Measurements from ENCODE around the gene APC2. TPM values are rescaled to one million over a fixed set of nuclear protein-coding genes. Genes with fewer than 3 reads are reported as not detected.
"Not testable (repeated sequence)": the region's sequence is repeated elsewhere in the genome, so short reads cannot be mapped to it uniquely, and the experiment has no call there.

The APC2 gene
- total RNA-seq, 1 donor from 2014 or later, result 1.2 TPM

- no peaks in the 10 kb centered on the region for H3K9me3 ChIP-seq
- H3K27me3 ChIP-seq, result peaks cover 4% of the 10 kb centered on the region
- H3K4me1 ChIP-seq, result peaks cover 58% of the 10 kb centered on the region
- intact Hi-C loops (cut with DNase I), result no loop called here
- H3K4me3 ChIP-seq, result no peak overlapping the region
- H3K36me3 ChIP-seq, result peaks cover 0 to 11% of the 10 kb centered on the region in 2 donors
- no peak for TF ChIP-seq CTCF (IDR thresholded peaks at IDR 0.05)
- TF ChIP-seq POLR2A (IDR thresholded peaks at IDR 0.05), result no peak
- no peak for TF ChIP-seq POLR2AphosphoS5 (IDR thresholded peaks at IDR 0.05; ENCODE audit: insufficient read depth in 1 of 2, low read depth in 1 of 2)
- DNase-seq (ENCODE audit: extremely low spot score in 2 of 2), result no peak
- no peak overlapping the region for H3K27ac ChIP-seq
Measured at GRCh38 chr19:1474765-1475351, 24.9 kb downstream of the APC2 start.

DNA sequence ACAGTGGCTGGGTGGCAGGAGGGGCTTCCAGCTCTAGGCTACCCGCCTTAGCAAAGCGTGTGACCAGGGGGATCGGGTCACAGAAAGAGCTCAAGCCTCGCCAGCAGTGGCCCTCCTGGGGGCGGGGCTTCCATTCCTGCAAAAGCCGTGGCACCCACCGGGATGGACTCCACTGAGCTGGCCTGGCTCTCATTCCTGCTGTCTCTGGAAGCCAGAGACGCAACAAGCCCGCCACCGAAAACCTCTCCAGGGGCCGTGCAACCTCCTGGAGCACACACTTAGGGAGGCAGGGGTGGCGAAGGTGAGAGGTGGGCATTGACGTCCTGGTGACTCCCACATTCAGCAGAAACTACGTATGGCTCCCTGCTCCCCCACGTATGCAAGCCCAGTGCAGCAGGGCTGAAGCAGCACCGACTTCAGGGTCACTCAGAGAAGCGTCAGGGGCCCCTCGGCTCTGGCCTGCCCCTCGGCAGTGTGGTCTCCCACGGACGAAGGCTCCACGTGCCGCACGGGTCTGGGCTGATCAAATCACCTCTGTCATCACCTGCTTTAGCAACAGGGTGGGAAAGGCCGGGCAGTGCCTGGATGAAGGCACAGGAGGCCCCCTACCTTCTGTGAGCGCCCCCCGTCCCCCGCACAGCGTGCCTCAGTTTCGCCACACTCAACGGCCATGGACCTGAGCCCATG lies 26.0 kb downstream of the APC2 start:
- intact Hi-C loops (cut with DNase I), result no loop called here
- Histone ChIP-seq H3K9me3 (no peaks in the 10 kb centered on the region), H3K4me1 (peaks cover 48% of the 10 kb centered on the region), H3K27me3 (peaks cover 4% of the 10 kb centered on the region), H3K27ac (no peak overlapping the region), H3K36me3 (peaks cover 0 to 11% of the 10 kb centered on the region in 2 donors), H3K4me3 (no peak overlapping the region)
- no peak for TF ChIP-seq POLR2AphosphoS5 (IDR thresholded peaks at IDR 0.05; ENCODE audit: insufficient read depth in 1 of 2, low read depth in 1 of 2)
- no peak for TF ChIP-seq POLR2A (IDR thresholded peaks at IDR 0.05)
- TF ChIP-seq CTCF (IDR thresholded peaks at IDR 0.05), result no peak
- DNase-seq (ENCODE audit: extremely low spot score in 2 of 2), result no peak

GRCh38 chr19:1477056-1477455 lies 27.1 kb downstream of the APC2 start:
- Histone ChIP-seq H3K36me3 (peaks cover 0 to 11% of the 10 kb centered on the region in 2 donors), H3K4me1 (peaks cover 37% of the 10 kb centered on the region)
- intact Hi-C loops (cut with DNase I); DNase-seq (ENCODE audit: extremely low spot score in 2 of 2); H3K9me3 ChIP-seq; H3K4me3 ChIP-seq; H3K27me3 ChIP-seq; H3K27ac ChIP-seq: not testable (repeated sequence)

- Histone ChIP-seq H3K27ac (peak within 1 kb of the TSS; percentile 75), H3K36me3 (peaks cover 0 to 11% of the 10 kb centered on the region in 2 donors), H3K4me1 (peaks cover 34% of the 10 kb centered on the region), H3K27me3 (no peaks in the 10 kb centered on the region), H3K9me3 (no peaks in the 10 kb centered on the region), H3K4me3 (peak within 1 kb of the TSS; percentile 72 to 97)
- peak in 1 of 2 donors; percentile 94 for DNase-seq (ENCODE audit: extremely low spot score in 2 of 2)
- intact Hi-C loops (cut with DNase I), result no loop called here
- TF ChIP-seq POLR2AphosphoS5 (IDR thresholded peaks at IDR 0.05; ENCODE audit: insufficient read depth in 1 of 2, low read depth in 1 of 2) (peak; percentile 88 to 98), CTCF (IDR thresholded peaks at IDR 0.05) (peak in 1 of 3 experiments; percentile 4), POLR2A (IDR thresholded peaks at IDR 0.05) (peak in 1 of 2 donors; percentile 58)
Measured at GRCh38 chr19:1478934-1479707, 29.2 kb downstream of the APC2 start, which contains the start of gene C19orf25. Gene C19orf25, minus strand, starts transcription at chr19:1479215. Its CDS starts 312 bp downstream, at chr19:1478903.

DNA sequence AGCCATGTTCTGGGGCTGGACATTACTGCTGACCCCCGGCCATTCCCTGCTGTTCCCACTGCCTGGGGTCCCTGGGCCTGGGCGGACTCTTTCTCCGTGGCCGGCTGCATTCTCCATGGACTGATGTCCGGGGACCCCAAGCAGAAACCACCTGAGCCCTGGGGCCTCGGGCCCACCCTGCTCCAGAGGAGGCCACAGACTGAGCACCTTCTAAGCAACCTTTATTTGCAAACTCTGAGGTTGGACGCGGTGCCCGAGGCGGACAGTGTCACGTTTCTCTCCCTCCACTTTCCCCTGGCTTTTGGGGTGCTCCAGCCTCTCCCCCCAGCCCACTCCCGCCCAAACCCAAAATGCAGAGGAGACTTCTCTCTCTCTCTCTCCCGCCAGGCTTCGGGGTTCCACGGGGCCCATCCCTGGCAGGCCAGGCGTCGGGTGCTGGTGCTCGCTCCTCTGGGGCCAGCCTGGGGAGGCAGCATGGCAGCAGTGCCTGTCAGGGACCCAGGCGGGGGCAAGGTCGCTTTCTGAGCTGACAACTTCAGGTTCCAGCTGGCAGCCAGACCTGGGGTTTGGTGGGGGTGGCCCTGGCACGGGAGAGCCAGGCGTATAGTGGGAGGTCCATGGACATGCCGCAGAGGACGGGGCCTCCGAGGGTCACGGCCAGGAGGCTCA lies 31.4 kb downstream of the APC2 start:
- no peaks in the 10 kb centered on the region for H3K27me3 ChIP-seq
- intact Hi-C loops (cut with DNase I), result no loop called here
- no peaks in the 10 kb centered on the region for H3K9me3 ChIP-seq
- no peak overlapping the region for H3K4me3 ChIP-seq
- H3K4me1 ChIP-seq, result peaks cover 24% of the 10 kb centered on the region
- H3K36me3 ChIP-seq, result peaks cover 0 to 1% of the 10 kb centered on the region in 2 donors
- TF ChIP-seq CTCF (IDR thresholded peaks at IDR 0.05) (no peak), POLR2A (IDR thresholded peaks at IDR 0.05) (no peak), POLR2AphosphoS5 (IDR thresholded peaks at IDR 0.05; ENCODE audit: insufficient read depth in 1 of 2, low read depth in 1 of 2) (no peak)
- DNase-seq (ENCODE audit: extremely low spot score in 2 of 2), result no peak
- no peak overlapping the region for H3K27ac ChIP-seq
